Stimulated activated CD8-positive, alpha-beta memory T cell treated with anti-CD3 and anti-CD28 coated beads, Interleukin-7, amount 100 ng/mL, for 24 hours (primary cell): ENCODE measurements around the gene ACSF3.
"Not testable (repeated sequence)": the region's sequence is repeated elsewhere in the genome, so short reads cannot be mapped to it uniquely, and the experiment has no call there.

Source experiments
- DNase-seq: peaks from one replicate; pipeline ENCODE4 v3.0.0-alpha.2; 2020; ENCODE audit warnings: low read depth

ACSF3 gene

GRCh38 chr16:89175280-89176146 lies 81.9 kb downstream of the ACSF3 start:
- DNase-seq = no peak

GRCh38 chr16:89176147-89176690 lies 82.6 kb downstream of the ACSF3 start:
- DNase-seq = no peak

- no peak for DNase-seq
Observed at GRCh38 chr16:89176717-89177116, 83.1 kb downstream of the ACSF3 start.

GRCh38 chr16:89177501-89177900 lies 83.8 kb downstream of the ACSF3 start:
- no peak for DNase-seq

GRCh38 chr16:89178453-89179147 lies 84.9 kb downstream of the ACSF3 start:
- DNase-seq = no peak

GRCh38 chr16:89179148-89179484 lies 85.5 kb downstream of the ACSF3 start:
- no peak for DNase-seq

GRCh38 chr16:89179656-89180315 lies 86.1 kb downstream of the ACSF3 start:
- DNase-seq = no peak

- DNase-seq = no peak
Observed at GRCh38 chr16:89183463-89183862, 89.8 kb downstream of the ACSF3 start.

- DNase-seq = no peak
Observed at GRCh38 chr16:89183975-89184676, 90.5 kb downstream of the ACSF3 start.

GRCh38 chr16:89184677-89184932 lies 91.0 kb downstream of the ACSF3 start:
- DNase-seq = no peak

GRCh38 chr16:89184933-89185794 lies 91.5 kb downstream of the ACSF3 start:
- DNase-seq = no peak

GRCh38 chr16:89185887-89186592 lies 92.4 kb downstream of the ACSF3 start:
- DNase-seq = not testable (repeated sequence)

GRCh38 chr16:89186593-89187031 lies 93.0 kb downstream of the ACSF3 start:
- DNase-seq = not testable (repeated sequence)

GRCh38 chr16:89187032-89187769 lies 93.5 kb downstream of the ACSF3 start:
- DNase-seq = no peak

- no peak for DNase-seq
Observed at GRCh38 chr16:89187770-89188392, 94.2 kb downstream of the ACSF3 start.

GRCh38 chr16:89188471-89189357 lies 95.1 kb downstream of the ACSF3 start:
- not testable (repeated sequence) for DNase-seq

- DNase-seq = no peak
Observed at GRCh38 chr16:89189358-89190025, 95.8 kb downstream of the ACSF3 start.
